Astrocyte (in vitro differentiated cells and primary cell): ENCODE data around the gene PROM1. TPM values are rescaled to one million over a fixed set of nuclear protein-coding genes. Genes with fewer than 3 reads are reported as not detected.

Source experiments
- DNase-seq: peaks from one replicate; pipeline ENCODE4 v3.0.0-alpha.2; 2010; ENCODE audit warnings: low read depth
- FAIRE-seq: peaks from 2 replicates; lab custom pipeline; 2011; peaks lifted over from hg19 to GRCh38; lab: Jason Lieb, UNC
- H2AFZ ChIP-seq: 2 replicates; pipeline ENCODE4 v1.6.0; 2012; ENCODE audit warnings: low read depth, low read length, inconsistent platforms
- H3K27ac ChIP-seq: 2 replicates; pipeline ENCODE4 v1.5.1; 2011; ENCODE audit warnings: low read depth, low read length, inconsistent platforms
- H3K27me3 ChIP-seq: 2 replicates; pipeline ENCODE4 v1.6.0; 2011; ENCODE audit warnings: low read length, inconsistent platforms; ENCODE audit not compliant: insufficient read depth
- H3K36me3 ChIP-seq: 2 replicates; pipeline ENCODE4 v1.5.1; 2011; ENCODE audit warnings: low read length, inconsistent platforms; ENCODE audit not compliant: insufficient read depth
- H3K4me1 ChIP-seq: 2 replicates; pipeline ENCODE4 v1.5.1; 2011; ENCODE audit warnings: low read length, inconsistent platforms; ENCODE audit not compliant: insufficient read depth
- H3K4me2 ChIP-seq: 2 replicates; pipeline ENCODE4 v1.6.0; 2012; ENCODE audit warnings: low read length, inconsistent platforms
- H3K4me3 ChIP-seq: 2 replicates; pipeline ENCODE4 v1.5.1; 2011; ENCODE audit warnings: low read depth, mild to moderate bottlenecking, low read length, inconsistent platforms; ENCODE audit not compliant: insufficient read depth
- H3K79me2 ChIP-seq: 2 replicates; pipeline ENCODE4 v1.6.0; 2012; ENCODE audit warnings: mild to moderate bottlenecking, low read length, inconsistent platforms; ENCODE audit not compliant: insufficient read depth
- H3K9ac ChIP-seq: 2 replicates; pipeline ENCODE4 v1.6.0; 2012; ENCODE audit warnings: mild to moderate bottlenecking, low read length, inconsistent platforms
- H3K9me3 ChIP-seq: 2 replicates; pipeline ENCODE4 v1.5.1; 2012; ENCODE audit warnings: low read depth, mild to moderate bottlenecking, low read length, inconsistent platforms; ENCODE audit not compliant: insufficient read depth
- H4K20me1 ChIP-seq: 2 replicates; pipeline ENCODE4 v1.6.0; 2012; ENCODE audit warnings: low read length, inconsistent platforms; ENCODE audit not compliant: insufficient read depth
- H3K27ac Mint-ChIP-seq: one replicate; pipeline ENCODE4 v1.8.0; 2021; ENCODE audit warnings: mild to moderate bottlenecking, mixed read lengths; ENCODE audit not compliant: unreplicated experiment
- H3K27me3 Mint-ChIP-seq: one replicate; pipeline ENCODE4 v1.8.0; 2021; ENCODE audit warnings: low read depth, mixed read lengths; ENCODE audit not compliant: unreplicated experiment
- H3K36me3 Mint-ChIP-seq: one replicate; pipeline ENCODE4 v1.8.0; 2021; ENCODE audit warnings: low read depth, mixed read lengths; ENCODE audit not compliant: unreplicated experiment
- H3K4me1 Mint-ChIP-seq: one replicate; pipeline ENCODE4 v1.8.0; 2021; ENCODE audit warnings: low read depth, mixed read lengths; ENCODE audit not compliant: unreplicated experiment
- H3K4me3 Mint-ChIP-seq: one replicate; pipeline ENCODE4 v1.8.0; 2021; ENCODE audit warnings: mild to moderate bottlenecking, moderate library complexity, mixed read lengths; ENCODE audit not compliant: unreplicated experiment
- H3K9me3 Mint-ChIP-seq: one replicate; pipeline ENCODE4 v1.8.0; 2021; ENCODE audit warnings: mild to moderate bottlenecking, mixed read lengths; ENCODE audit not compliant: unreplicated experiment
- EZH2 ChIP-seq: IDR thresholded peaks from 2 replicates; pipeline ENCODE4 v1.6.1; 2012; ENCODE audit warnings: mild to moderate bottlenecking, low read length, inconsistent platforms; ENCODE audit not compliant: insufficient read depth
- total RNA-seq: library from RNA; stranded (reverse); gene quantifications from 2 replicates; pipeline ENCODE4 v1.2.1, GENCODE V29; 2021
- TF ChIP-seq, protein P1 (sequence below): IDR thresholded peaks from 2 replicates; pipeline ENCODE4 v1.5.1; 2011; ENCODE audit warnings: low read depth, mild to moderate bottlenecking, inconsistent platforms, low read length, moderate library complexity; ENCODE audit not compliant: insufficient read depth

The PROM1 gene
- total RNA-seq, 1 donor from 2014 or later, result 34.5 TPM

GRCh38 chr4:16078195-16078760 lies 5.5 kb downstream of the PROM1 start:
- peaks cover 12% of the 10 kb centered on the region for H3K4me1 Mint-ChIP-seq
- Histone ChIP-seq H3K27me3 (peaks cover 33% of the 10 kb centered on the region), H3K27ac (no peak overlapping the region), H3K36me3 (no peaks in the 10 kb centered on the region), H3K9ac (no peak overlapping the region), H3K4me1 (peaks cover 11% of the 10 kb centered on the region), H3K79me2 (no peaks in the 10 kb centered on the region), H3K9me3 (no peaks in the 10 kb centered on the region), H4K20me1 (no peaks in the 10 kb centered on the region), H3K4me3 (no peak overlapping the region), H2AFZ (no peak overlapping the region), H3K4me2 (no peak overlapping the region)
- DNase-seq (no peak), FAIRE-seq (no peak)
- H3K9me3 Mint-ChIP-seq, result no peaks in the 10 kb centered on the region
- no peak overlapping the region for H3K4me3 Mint-ChIP-seq
- no peak overlapping the region for H3K27ac Mint-ChIP-seq
- H3K36me3 Mint-ChIP-seq, result peaks cover 5% of the 10 kb centered on the region
- peaks cover 4% of the 10 kb centered on the region for H3K27me3 Mint-ChIP-seq
- TF ChIP-seq, protein P1, sequence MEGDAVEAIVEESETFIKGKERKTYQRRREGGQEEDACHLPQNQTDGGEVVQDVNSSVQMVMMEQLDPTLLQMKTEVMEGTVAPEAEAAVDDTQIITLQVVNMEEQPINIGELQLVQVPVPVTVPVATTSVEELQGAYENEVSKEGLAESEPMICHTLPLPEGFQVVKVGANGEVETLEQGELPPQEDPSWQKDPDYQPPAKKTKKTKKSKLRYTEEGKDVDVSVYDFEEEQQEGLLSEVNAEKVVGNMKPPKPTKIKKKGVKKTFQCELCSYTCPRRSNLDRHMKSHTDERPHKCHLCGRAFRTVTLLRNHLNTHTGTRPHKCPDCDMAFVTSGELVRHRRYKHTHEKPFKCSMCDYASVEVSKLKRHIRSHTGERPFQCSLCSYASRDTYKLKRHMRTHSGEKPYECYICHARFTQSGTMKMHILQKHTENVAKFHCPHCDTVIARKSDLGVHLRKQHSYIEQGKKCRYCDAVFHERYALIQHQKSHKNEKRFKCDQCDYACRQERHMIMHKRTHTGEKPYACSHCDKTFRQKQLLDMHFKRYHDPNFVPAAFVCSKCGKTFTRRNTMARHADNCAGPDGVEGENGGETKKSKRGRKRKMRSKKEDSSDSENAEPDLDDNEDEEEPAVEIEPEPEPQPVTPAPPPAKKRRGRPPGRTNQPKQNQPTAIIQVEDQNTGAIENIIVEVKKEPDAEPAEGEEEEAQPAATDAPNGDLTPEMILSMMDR, result no peak
- TF ChIP-seq EZH2, result no peak

- FAIRE-seq, result no peak
- no peak overlapping the region for H3K27ac ChIP-seq
- H3K36me3 Mint-ChIP-seq, result peaks cover 5% of the 10 kb centered on the region
- H3K27me3 Mint-ChIP-seq, result peaks cover 4% of the 10 kb centered on the region
- no peaks in the 10 kb centered on the region for H3K9me3 ChIP-seq
- DNase-seq, result no peak
- peaks cover 8% of the 10 kb centered on the region for H3K4me1 ChIP-seq
- H2AFZ ChIP-seq, result no peak overlapping the region
- no peaks in the 10 kb centered on the region for H3K79me2 ChIP-seq
- no peak overlapping the region for H3K4me3 ChIP-seq
- H3K4me1 Mint-ChIP-seq, result peaks cover 12% of the 10 kb centered on the region
- no peaks in the 10 kb centered on the region for H4K20me1 ChIP-seq
- H3K27ac Mint-ChIP-seq, result no peak overlapping the region
- peaks cover 33% of the 10 kb centered on the region for H3K27me3 ChIP-seq
- no peaks in the 10 kb centered on the region for H3K9me3 Mint-ChIP-seq
- no peak overlapping the region for H3K4me3 Mint-ChIP-seq
- no peak overlapping the region for H3K9ac ChIP-seq
- no peak for TF ChIP-seq EZH2
- H3K36me3 ChIP-seq, result no peaks in the 10 kb centered on the region
- H3K4me2 ChIP-seq, result no peak overlapping the region
Observed at GRCh38 chr4:16077786-16078185, 6.0 kb downstream of the PROM1 start.

GRCh38 chr4:16075975-16076757 lies 7.7 kb downstream of the PROM1 start:
- Mint-ChIP-seq H3K36me3 (peaks cover 5% of the 10 kb centered on the region), H3K27ac (no peak overlapping the region)

More at GRCh38 chr4:16075975-16076757, 7.7 kb downstream of the PROM1 start:
- H3K27ac ChIP-seq, result no peak overlapping the region
- H3K9me3 Mint-ChIP-seq, result no peaks in the 10 kb centered on the region
- H3K4me1 Mint-ChIP-seq, result peaks cover 15% of the 10 kb centered on the region
- TF ChIP-seq EZH2, result no peak
- TF ChIP-seq, protein P1, result no peak
- H4K20me1 ChIP-seq, result no peaks in the 10 kb centered on the region
- H3K36me3 ChIP-seq, result no peaks in the 10 kb centered on the region
- H3K9ac ChIP-seq, result no peak overlapping the region
- H3K4me3 ChIP-seq, result no peak overlapping the region
- no peaks in the 10 kb centered on the region for H3K9me3 ChIP-seq
- no peak for FAIRE-seq
- no peak overlapping the region for H3K4me2 ChIP-seq
- no peaks in the 10 kb centered on the region for H3K4me1 ChIP-seq
- H3K27me3 Mint-ChIP-seq, result no peaks in the 10 kb centered on the region
- peaks cover 18% of the 10 kb centered on the region for H3K27me3 ChIP-seq
- DNase-seq, result no peak
- no peak overlapping the region for H2AFZ ChIP-seq
- no peaks in the 10 kb centered on the region for H3K79me2 ChIP-seq
- no peak overlapping the region for H3K4me3 Mint-ChIP-seq
